Measurements from ENCODE around the gene C5orf52. TPM values are rescaled to one million over a fixed set of nuclear protein-coding genes. Genes with fewer than 3 reads are reported as not detected.

Gene C5orf52
- not detected in 5 replicates for total RNA-seq (2022; extraction: Qiagen RNA extraction)

GRCh38 chr5:157670662-157671591, at the start of gene C5orf52:
TSS of gene C5orf52 (plus strand) at chr5:157671533. CDS start at chr5:157671615, 82 bp downstream.

GRCh38 chr5:157652377-157652692, 19.0 kb upstream of the C5orf52 start, which contains the start of gene SOX30:
TSS of gene SOX30 (minus strand) at chr5:157652438. CDS start at chr5:157652078, 360 bp downstream.

Other genes with a start within 250 kb of the C5orf52 start
- gene NIPAL4, start 211.3 kb upstream of the C5orf52 start, total RNA-seq (2022; extraction: Qiagen RNA extraction), result 9.8 to 14.0 TPM (median 11.7 TPM) in 5 replicates
- gene ADAM19, start 95.8 kb upstream of the C5orf52 start, total RNA-seq (2022; extraction: Qiagen RNA extraction), result 11.4 to 18.4 TPM (median 14.3 TPM) in 5 replicates
- 0.03 to 0.13 TPM (median 0.05 TPM) in 3 of 5 replicates, not detected in the others for gene SOX30, start 19.1 kb upstream of the C5orf52 start, total RNA-seq (2022; extraction: Qiagen RNA extraction)
- 25.7 to 37.1 TPM (median 27.2 TPM) in 5 replicates for gene THG1L, start 59.9 kb downstream of the C5orf52 start, total RNA-seq (2022; extraction: Qiagen RNA extraction)
- gene LSM11, start 72.2 kb downstream of the C5orf52 start, total RNA-seq (2022; extraction: Qiagen RNA extraction), result 2.5 to 3.2 TPM (median 2.6 TPM) in 5 replicates
- gene CLINT1, start 187.6 kb downstream of the C5orf52 start, total RNA-seq (2022; extraction: Qiagen RNA extraction), result 71.3 to 84.9 TPM (median 81.1 TPM) in 5 replicates

All from A549 treated with CORT108297 at 1 μM for 4 hours (cell line).